ENCODE results near the gene ARAP2. TPM values are rescaled to one million over a fixed set of nuclear protein-coding genes. Genes with fewer than 3 reads are reported as not detected.

Gene ARAP2
- total and polyA plus RNA-seq, 4 donors = 0.26 to 22.7 (median 12.5) TPM

DNA sequence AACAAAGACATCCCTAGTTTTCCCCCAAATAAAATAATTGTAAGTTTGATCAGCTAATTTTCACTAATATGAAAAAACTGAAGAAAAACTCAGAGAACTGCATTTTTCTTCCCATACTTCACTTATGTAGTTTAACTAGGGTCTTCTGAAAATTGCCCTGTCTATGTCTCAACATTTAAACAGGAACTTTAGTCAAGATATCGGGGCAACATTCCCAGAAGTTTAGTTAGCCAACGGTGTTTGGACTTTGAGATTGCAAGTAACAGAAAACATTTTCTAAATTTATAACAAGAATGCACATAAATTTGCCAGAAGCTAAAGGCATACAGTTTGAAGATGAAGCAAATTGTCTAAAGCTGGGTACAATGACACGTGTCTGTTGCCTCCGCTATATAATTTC, 201.1 kb downstream of the ARAP2 start:
- no peak overlapping the region for H3K27ac ChIP-seq (ENCODE audit: low read depth in 1 of 2, low read length in 2 of 2)
- intact Hi-C loops (cut with DNase I) = no loop called here
- DNase-seq (no peak), ATAC-seq (ENCODE audit: low FRiP score) (no peak)
- no peaks in the 10 kb centered on the region for H3K9me3 ChIP-seq (ENCODE audit: control insufficient read depth, low read length)
- 73 to 75% methylated on average over 4 of the region's 4 CpGs for WGBS, 2 donors
- no peak overlapping the region for H3K4me3 ChIP-seq (ENCODE audit: low read length in 2 of 2)
- H3K4me1 ChIP-seq (ENCODE audit: control insufficient read depth in 1 of 2, insufficient read depth in 2 of 2, low read length in 2 of 2) = no peaks in the 10 kb centered on the region
- H3K27me3 ChIP-seq (ENCODE audit: control insufficient read depth in 1 of 2, insufficient read depth in 2 of 2, low read length in 1 of 2) = no peaks in the 10 kb centered on the region
- H3K36me3 ChIP-seq (ENCODE audit: control insufficient read depth in 1 of 2, insufficient read depth in 2 of 2, low read length in 1 of 2) = no peaks in the 10 kb centered on the region

DNA sequence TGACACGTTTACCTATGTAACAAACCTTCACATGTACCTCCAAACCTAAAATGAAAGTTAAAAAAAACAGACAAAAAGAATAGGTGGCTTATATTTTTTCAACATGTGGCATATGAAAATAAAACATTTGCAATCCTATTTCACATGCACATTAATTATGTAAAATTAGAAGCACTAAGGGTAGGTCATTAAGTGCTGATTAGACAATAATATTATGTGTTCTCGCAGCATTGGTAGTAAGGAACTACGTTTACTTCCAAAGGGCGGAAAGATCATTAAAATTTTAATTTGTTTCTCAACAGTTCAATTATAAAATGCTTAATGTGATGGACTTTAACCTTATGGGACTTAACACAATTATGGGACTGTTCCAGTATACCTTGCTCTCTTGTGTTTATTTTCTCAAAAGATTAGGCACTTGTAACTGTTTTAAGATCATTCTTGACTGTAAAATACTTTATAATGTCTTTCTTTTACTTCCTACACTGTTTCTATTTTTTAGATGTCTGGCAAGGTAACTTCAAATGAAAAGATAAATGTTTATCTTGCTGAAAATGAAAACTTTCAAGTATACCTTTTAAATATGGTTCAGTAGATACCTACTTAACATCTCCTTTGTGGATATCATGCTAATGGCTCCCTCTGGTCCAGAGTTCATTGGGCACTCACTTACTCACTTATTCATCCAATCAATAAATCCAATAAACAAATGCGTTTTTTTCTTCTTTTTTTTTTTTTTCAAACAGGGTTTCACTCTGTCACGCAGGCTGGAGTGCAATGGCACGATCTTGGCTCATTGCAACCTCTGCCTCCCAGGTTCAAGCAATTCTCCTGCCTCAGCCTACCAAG, 202.0 kb downstream of the ARAP2 start:
- Histone ChIP-seq H3K27me3 (ENCODE audit: control insufficient read depth in 1 of 2, insufficient read depth in 2 of 2, low read length in 1 of 2) (no peaks in the 10 kb centered on the region), H3K36me3 (ENCODE audit: control insufficient read depth in 1 of 2, insufficient read depth in 2 of 2, low read length in 1 of 2) (no peaks in the 10 kb centered on the region), H3K9me3 (ENCODE audit: control insufficient read depth, low read length) (no peaks in the 10 kb centered on the region), H3K4me1 (ENCODE audit: control insufficient read depth in 1 of 2, insufficient read depth in 2 of 2, low read length in 2 of 2) (no peaks in the 10 kb centered on the region), H3K4me3 (ENCODE audit: low read length in 2 of 2) (no peak overlapping the region), H3K27ac (ENCODE audit: low read depth in 1 of 2, low read length in 2 of 2) (no peak overlapping the region)
- DNase-seq (no peak), ATAC-seq (ENCODE audit: low FRiP score) (no peak)
- intact Hi-C loops (cut with DNase I) = no loop called here
- WGBS, 2 donors = 84 to 85% methylated on average over 7 of the region's 7 CpGs

DNA sequence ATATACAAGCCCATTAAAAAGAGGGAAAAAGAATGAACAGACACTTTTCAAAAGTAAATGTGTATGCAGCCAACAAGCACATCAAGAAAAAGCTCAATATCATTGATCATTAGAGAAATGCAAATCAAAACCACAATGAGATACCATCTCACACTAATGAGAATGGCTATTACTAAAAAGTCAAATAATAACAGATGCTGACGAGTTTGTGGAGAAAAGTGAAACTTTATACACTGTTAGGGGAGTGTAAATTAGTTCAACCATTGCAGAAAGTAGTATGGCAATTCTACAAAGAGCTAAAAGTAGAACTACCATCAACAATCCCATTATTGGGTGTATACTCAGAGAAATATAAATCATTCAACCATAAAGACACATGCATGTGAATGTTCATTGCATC, 203.0 kb downstream of the ARAP2 start:
- DNase-seq (no peak), ATAC-seq (ENCODE audit: low FRiP score) (no peak)
- no peaks in the 10 kb centered on the region for H3K36me3 ChIP-seq (ENCODE audit: control insufficient read depth in 1 of 2, insufficient read depth in 2 of 2, low read length in 1 of 2)
- H3K27ac ChIP-seq (ENCODE audit: low read depth in 1 of 2, low read length in 2 of 2) = no peak overlapping the region
- 46 to 53% methylated on average over 1 of the region's 1 CpG for WGBS, 2 donors
- H3K4me1 ChIP-seq (ENCODE audit: control insufficient read depth in 1 of 2, insufficient read depth in 2 of 2, low read length in 2 of 2) = no peaks in the 10 kb centered on the region
- no peak overlapping the region for H3K4me3 ChIP-seq (ENCODE audit: low read length in 2 of 2)
- H3K9me3 ChIP-seq (ENCODE audit: control insufficient read depth, low read length) = no peaks in the 10 kb centered on the region
- intact Hi-C loops (cut with DNase I) = no loop called here
- no peaks in the 10 kb centered on the region for H3K27me3 ChIP-seq (ENCODE audit: control insufficient read depth in 1 of 2, insufficient read depth in 2 of 2, low read length in 1 of 2)

DNA sequence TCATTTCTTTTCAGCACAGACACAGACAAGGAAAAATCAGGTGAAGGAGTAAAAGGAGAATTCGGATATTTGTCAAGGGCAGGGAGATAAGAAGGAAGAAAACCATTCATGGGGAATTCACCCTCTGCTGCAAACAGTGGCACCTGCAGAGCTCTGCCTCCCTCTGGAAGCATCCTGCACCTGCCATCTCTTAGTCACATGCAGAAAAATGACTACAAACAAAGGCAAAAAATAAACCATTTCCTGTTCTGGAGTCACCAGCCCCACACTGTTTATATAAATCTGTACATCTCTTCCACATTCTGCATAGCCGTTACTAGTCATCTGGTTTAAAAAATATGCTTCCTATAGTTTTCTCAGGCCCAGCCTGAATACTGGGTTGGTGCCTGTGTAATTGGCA, 205.3 kb downstream of the ARAP2 start:
- WGBS, 2 donors = 37 to 47% methylated on average over 2 of the region's 2 CpGs
- H3K4me3 ChIP-seq (ENCODE audit: low read length in 2 of 2) = no peak overlapping the region
- ATAC-seq (ENCODE audit: low FRiP score) = no peak
- H3K9me3 ChIP-seq (ENCODE audit: control insufficient read depth, low read length) = no peaks in the 10 kb centered on the region
- no peak overlapping the region for H3K27ac ChIP-seq (ENCODE audit: low read depth in 1 of 2, low read length in 2 of 2)
- H3K27me3 ChIP-seq (ENCODE audit: control insufficient read depth in 1 of 2, insufficient read depth in 2 of 2, low read length in 1 of 2) = no peaks in the 10 kb centered on the region
- H3K4me1 ChIP-seq (ENCODE audit: control insufficient read depth in 1 of 2, insufficient read depth in 2 of 2, low read length in 2 of 2) = no peaks in the 10 kb centered on the region
- intact Hi-C loops (cut with DNase I) = no loop called here
- H3K36me3 ChIP-seq (ENCODE audit: control insufficient read depth in 1 of 2, insufficient read depth in 2 of 2, low read length in 1 of 2) = no peaks in the 10 kb centered on the region
- DNase-seq = no peak

DNA sequence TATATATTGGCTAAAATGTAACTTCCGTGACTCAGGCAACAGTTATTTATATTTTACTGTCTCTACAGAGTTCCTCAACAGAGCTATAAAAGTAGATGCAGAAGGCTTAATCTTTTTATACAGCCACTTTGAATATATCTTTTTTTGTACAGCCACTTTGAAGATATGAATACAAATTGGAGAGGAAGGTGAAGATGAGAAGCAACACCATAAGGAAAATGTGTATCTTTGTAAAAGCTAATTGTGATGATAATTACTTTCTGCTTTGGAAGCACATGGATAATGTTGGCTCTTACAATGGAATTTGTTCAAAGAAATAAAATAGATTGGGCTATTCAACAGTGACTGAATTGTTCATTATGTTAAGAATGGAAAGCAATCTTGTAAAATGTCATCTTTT, 205.8 kb downstream of the ARAP2 start:
- intact Hi-C loops (cut with DNase I) = no loop called here
- Histone ChIP-seq H3K9me3 (ENCODE audit: control insufficient read depth, low read length) (no peaks in the 10 kb centered on the region), H3K4me1 (ENCODE audit: control insufficient read depth in 1 of 2, insufficient read depth in 2 of 2, low read length in 2 of 2) (no peaks in the 10 kb centered on the region), H3K4me3 (ENCODE audit: low read length in 2 of 2) (no peak overlapping the region), H3K36me3 (ENCODE audit: control insufficient read depth in 1 of 2, insufficient read depth in 2 of 2, low read length in 1 of 2) (no peaks in the 10 kb centered on the region), H3K27me3 (ENCODE audit: control insufficient read depth in 1 of 2, insufficient read depth in 2 of 2, low read length in 1 of 2) (no peaks in the 10 kb centered on the region), H3K27ac (ENCODE audit: low read depth in 1 of 2, low read length in 2 of 2) (no peak overlapping the region)
- DNase-seq = no peak
- 74 to 76% methylated on average over 1 of the region's 1 CpG for WGBS, 2 donors
- ATAC-seq (ENCODE audit: low FRiP score) = no peak

DNA sequence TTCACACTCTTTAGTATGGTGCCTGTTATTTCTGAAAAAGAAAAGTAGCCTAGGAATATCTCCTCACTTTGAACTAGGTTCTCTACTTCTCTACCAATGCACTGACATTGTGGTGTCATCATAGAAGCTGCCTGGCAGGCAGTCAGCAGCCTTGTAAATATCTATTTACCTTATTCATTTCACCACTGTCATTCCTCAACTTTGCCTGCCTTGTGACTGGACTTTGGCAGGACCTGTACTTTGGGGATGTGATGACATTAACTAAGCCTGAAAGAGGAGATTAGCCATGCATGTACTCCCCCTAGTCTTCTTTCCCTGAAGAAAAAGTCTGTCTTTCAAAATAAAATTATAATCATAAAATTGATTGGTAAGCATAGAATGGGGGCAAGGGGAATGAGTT, 207.2 kb downstream of the ARAP2 start:
- no peaks in the 10 kb centered on the region for H3K9me3 ChIP-seq (ENCODE audit: control insufficient read depth, low read length)

DNA sequence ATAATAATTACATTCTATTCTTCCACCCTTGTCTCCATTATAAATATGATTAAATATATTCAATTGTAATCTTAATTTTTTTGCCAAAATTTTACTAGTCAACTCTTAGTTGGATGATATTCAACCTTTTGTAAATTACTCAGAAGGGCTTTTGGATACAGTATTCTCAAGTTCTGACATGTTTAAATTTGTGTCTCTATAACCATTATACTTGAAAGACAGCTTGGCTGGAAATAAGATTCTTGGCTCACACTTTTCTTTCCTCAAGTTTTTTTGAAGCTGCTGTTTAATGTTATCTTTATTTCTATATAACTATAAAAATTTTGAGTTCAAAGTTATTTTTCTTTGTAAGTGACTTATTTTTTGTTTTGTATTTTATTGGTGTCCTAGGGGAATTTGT, 214.4 kb downstream of the ARAP2 start:
- no peak overlapping the region for H3K4me3 ChIP-seq (ENCODE audit: low read length in 2 of 2)
- intact Hi-C loops (cut with DNase I) = no loop called here

More for the DNA sequence above, 207.2 kb downstream of the ARAP2 start:
- Histone ChIP-seq H3K27me3 (ENCODE audit: control insufficient read depth in 1 of 2, insufficient read depth in 2 of 2, low read length in 1 of 2) (no peaks in the 10 kb centered on the region), H3K27ac (ENCODE audit: low read depth in 1 of 2, low read length in 2 of 2) (no peak overlapping the region), H3K4me3 (ENCODE audit: low read length in 2 of 2) (no peak overlapping the region), H3K4me1 (ENCODE audit: control insufficient read depth in 1 of 2, insufficient read depth in 2 of 2, low read length in 2 of 2) (no peaks in the 10 kb centered on the region), H3K36me3 (ENCODE audit: control insufficient read depth in 1 of 2, insufficient read depth in 2 of 2, low read length in 1 of 2) (no peaks in the 10 kb centered on the region)
- ATAC-seq (ENCODE audit: low FRiP score) = no peak
- intact Hi-C loops (cut with DNase I) = no loop called here
- DNase-seq = no peak

DNA sequence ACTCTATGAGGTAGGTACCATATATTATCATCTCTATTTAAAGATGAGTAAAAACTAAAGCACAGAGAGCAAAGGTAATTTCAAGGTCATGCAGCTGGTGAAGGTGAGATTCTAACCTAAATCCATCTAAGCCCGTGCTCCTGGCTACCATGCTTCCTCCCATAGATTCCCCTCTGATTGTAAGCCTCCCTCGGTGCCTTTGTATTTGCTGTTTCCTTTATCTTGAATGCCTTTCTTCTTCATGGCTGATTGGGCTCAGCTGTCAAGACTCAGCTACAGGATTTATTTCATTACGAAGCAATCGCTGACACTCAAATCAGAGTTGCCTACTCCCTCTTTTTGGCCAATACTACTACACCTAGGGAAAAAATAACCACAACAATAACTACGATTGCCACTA, 217.1 kb downstream of the ARAP2 start:
- ATAC-seq (ENCODE audit: low FRiP score) = no peak
- DNase-seq = no peak
- no peaks in the 10 kb centered on the region for H3K4me1 ChIP-seq (ENCODE audit: control insufficient read depth in 1 of 2, insufficient read depth in 2 of 2, low read length in 2 of 2)
- H3K36me3 ChIP-seq (ENCODE audit: control insufficient read depth in 1 of 2, insufficient read depth in 2 of 2, low read length in 1 of 2) = no peaks in the 10 kb centered on the region
- no peaks in the 10 kb centered on the region for H3K9me3 ChIP-seq (ENCODE audit: control insufficient read depth, low read length)
- no peak overlapping the region for H3K27ac ChIP-seq (ENCODE audit: low read depth in 1 of 2, low read length in 2 of 2)
- H3K27me3 ChIP-seq (ENCODE audit: control insufficient read depth in 1 of 2, insufficient read depth in 2 of 2, low read length in 1 of 2) = no peaks in the 10 kb centered on the region
- H3K4me3 ChIP-seq (ENCODE audit: low read length in 2 of 2) = no peak overlapping the region
- WGBS, 2 donors = 67 to 77% methylated on average over 5 of the region's 5 CpGs
- intact Hi-C loops (cut with DNase I) = no loop called here

More for the DNA sequence above, 214.4 kb downstream of the ARAP2 start:
- Histone ChIP-seq H3K36me3 (ENCODE audit: control insufficient read depth in 1 of 2, insufficient read depth in 2 of 2, low read length in 1 of 2) (no peaks in the 10 kb centered on the region), H3K27ac (ENCODE audit: low read depth in 1 of 2, low read length in 2 of 2) (no peak overlapping the region), H3K27me3 (ENCODE audit: control insufficient read depth in 1 of 2, insufficient read depth in 2 of 2, low read length in 1 of 2) (no peaks in the 10 kb centered on the region), H3K4me1 (ENCODE audit: control insufficient read depth in 1 of 2, insufficient read depth in 2 of 2, low read length in 2 of 2) (no peaks in the 10 kb centered on the region), H3K9me3 (ENCODE audit: control insufficient read depth, low read length) (no peaks in the 10 kb centered on the region)
- ATAC-seq (ENCODE audit: low FRiP score) = no peak
- DNase-seq = no peak

DNA sequence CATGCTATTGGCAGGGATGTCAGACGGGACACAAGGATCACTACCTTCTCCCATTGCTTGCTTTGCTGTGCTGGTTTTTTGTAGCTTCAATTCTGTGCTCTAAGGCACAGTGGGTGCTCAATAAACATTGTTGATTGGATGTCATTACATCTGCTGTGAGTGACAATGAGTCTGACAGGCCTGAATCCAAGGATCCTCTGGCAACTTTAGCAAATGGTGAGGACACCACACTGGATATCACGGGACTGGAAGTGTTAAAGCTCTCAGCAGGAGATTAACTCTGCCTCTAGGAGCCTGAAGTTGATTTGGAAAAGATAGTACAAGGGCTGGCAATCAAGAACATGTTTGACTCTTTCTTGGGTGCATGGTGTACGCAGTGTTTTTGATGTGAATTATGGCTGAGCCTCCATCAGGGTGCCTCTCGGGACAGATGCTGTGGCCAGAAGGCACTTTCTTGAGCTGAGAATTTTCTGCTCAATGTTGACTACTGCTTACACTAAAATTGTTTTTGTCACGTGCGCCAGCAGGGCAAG, 217.9 kb downstream of the ARAP2 start:
- no peak for DNase-seq
- no peaks in the 10 kb centered on the region for H3K4me1 ChIP-seq (ENCODE audit: control insufficient read depth in 1 of 2, insufficient read depth in 2 of 2, low read length in 2 of 2)

More for the DNA sequence above, 217.9 kb downstream of the ARAP2 start:
- H3K27me3 ChIP-seq (ENCODE audit: control insufficient read depth in 1 of 2, insufficient read depth in 2 of 2, low read length in 1 of 2) = no peaks in the 10 kb centered on the region
- H3K9me3 ChIP-seq (ENCODE audit: control insufficient read depth, low read length) = no peaks in the 10 kb centered on the region
- WGBS, 2 donors = 41 to 52% methylated on average over 6 of the region's 6 CpGs
- no peak overlapping the region for H3K4me3 ChIP-seq (ENCODE audit: low read length in 2 of 2)
- intact Hi-C loops (cut with DNase I) = no loop called here
- no peak for ATAC-seq (ENCODE audit: low FRiP score)
- H3K27ac ChIP-seq (ENCODE audit: low read depth in 1 of 2, low read length in 2 of 2) = no peak overlapping the region
- H3K36me3 ChIP-seq (ENCODE audit: control insufficient read depth in 1 of 2, insufficient read depth in 2 of 2, low read length in 1 of 2) = no peaks in the 10 kb centered on the region
